IMR-90 (cell line): ENCODE data around the gene RB1. TPM values are rescaled to one million over a fixed set of nuclear protein-coding genes. Genes with fewer than 3 reads are reported as not detected.

Experiments
- ATAC-seq: fragments of 200-7000 bp; cut with Tn5 transposase; 2 replicates; pipeline ENCODE4 v1.9.1; 2020; ENCODE audit warnings: low read depth, mild to moderate bottlenecking, moderate library complexity
- BruUV-seq: library from RNA; stranded (reverse); fragments of 400-500 nt; replicated peaks from 2 replicates; lab custom pipeline; 2021; lab: Mats Ljungman, UMichigan
- CTCF ChIA-PET: fragments of 300-600 bp; formaldehyde crosslinking; extraction: SDS; loops from one replicate; lab custom pipeline; 2021; ENCODE audit warnings: antibody characterized with exemption; lab: Yijun Ruan, JAX
- POLR2A ChIA-PET: fragments of 300-600 bp; sonication (Branson Sonifier 250); formaldehyde crosslinking; loops from one replicate; lab custom pipeline; 2022; ENCODE audit warnings: antibody characterized with exemption; ENCODE audit not compliant: unreplicated experiment; lab: Charles Lee
- DNase-seq: peaks from one replicate; pipeline ENCODE4 v3.0.0; 2013
- H2AFZ ChIP-seq: replicated peaks from 2 replicates; pipeline ENCODE3; 2013; ENCODE audit warnings: low read length, mild to moderate bottlenecking; ENCODE audit not compliant: poor library complexity
- H2AK5ac ChIP-seq: 2 replicates; pipeline ENCODE4 v1.6.1; 2013; ENCODE audit warnings: low read depth, low read length, inconsistent platforms
- H2AK9ac ChIP-seq: replicated peaks from 2 replicates; pipeline ENCODE3; 2013; ENCODE audit warnings: mild to moderate bottlenecking, low read depth, low read length, moderate library complexity; ENCODE audit not compliant: poor library complexity
- H2BK120ac ChIP-seq: 2 replicates; pipeline ENCODE4 v1.6.1; 2013; ENCODE audit warnings: low read depth, low read length, inconsistent platforms
- H2BK15ac ChIP-seq: 3 replicates; pipeline ENCODE4 v1.6.1; 2013; ENCODE audit warnings: low read depth, low read length, inconsistent platforms
- H2BK20ac ChIP-seq: 2 replicates; pipeline ENCODE4 v1.6.1; 2013; ENCODE audit warnings: low read depth, mild to moderate bottlenecking, inconsistent platforms, low read length, moderate library complexity
- H2BK5ac ChIP-seq: 2 replicates; pipeline ENCODE4 v1.6.1; 2013; ENCODE audit warnings: mild to moderate bottlenecking, low read depth, low read length, inconsistent platforms; ENCODE audit not compliant: poor library complexity, severe bottlenecking
- H3K14ac ChIP-seq: replicated peaks from 2 replicates; pipeline ENCODE4 v1.6.1; 2013; ENCODE audit warnings: low read depth, low read length, inconsistent platforms
- H3K18ac ChIP-seq: 2 replicates; pipeline ENCODE4 v1.6.1; 2013; ENCODE audit warnings: low read depth, low read length, control low read depth
- H3K23ac ChIP-seq: 2 replicates; pipeline ENCODE4 v1.6.1; 2013; ENCODE audit warnings: low read depth, low read length, inconsistent platforms
- H3K27ac ChIP-seq: 2 replicates; pipeline ENCODE4 v1.5.1; 2013; ENCODE audit warnings: mild to moderate bottlenecking, control low read depth, low read length; ENCODE audit not compliant: insufficient read depth
- H3K27me3 ChIP-seq: 2 replicates; pipeline ENCODE4 v1.6.1; 2013; ENCODE audit warnings: low read length; ENCODE audit not compliant: control insufficient read depth, insufficient read depth
- H3K36me3 ChIP-seq: 2 replicates; pipeline ENCODE4 v1.6.1; 2013; ENCODE audit warnings: low read length, mixed read lengths; ENCODE audit not compliant: control insufficient read depth, insufficient read depth
- H3K4ac ChIP-seq: 2 replicates; pipeline ENCODE4 v1.6.1; 2013; ENCODE audit warnings: low read depth, low read length, inconsistent platforms
- H3K4me1 ChIP-seq: 2 replicates; pipeline ENCODE4 v1.6.1; 2013; ENCODE audit warnings: low read length, mixed read lengths; ENCODE audit not compliant: control insufficient read depth, insufficient read depth
- H3K4me2 ChIP-seq: 2 replicates; pipeline ENCODE4 v1.6.1; 2013; ENCODE audit warnings: low read depth, mild to moderate bottlenecking, control low read depth, low read length, moderate library complexity
- H3K4me3 ChIP-seq: 2 replicates; pipeline ENCODE4 v1.5.1; 2013; ENCODE audit warnings: low read depth, mild to moderate bottlenecking, control low read depth, low read length, moderate library complexity; ENCODE audit not compliant: insufficient read depth
- H3K56ac ChIP-seq: 2 replicates; pipeline ENCODE4 v1.6.1; 2013; ENCODE audit warnings: low read length, inconsistent platforms; ENCODE audit not compliant: insufficient read depth; ENCODE audit errors: extremely low read depth
- H3K79me1 ChIP-seq, 2 experiments: 2 replicates each; pipeline ENCODE4 v1.6.1; 2013; ENCODE audit warnings: low read length in 2 of 2, inconsistent platforms in 1 of 2, low read depth in 1 of 2
- H3K9ac ChIP-seq: 2 replicates; pipeline ENCODE4 v1.6.1; 2013; ENCODE audit warnings: low read depth, low read length, control low read depth
- H3K9me1 ChIP-seq: 2 replicates; pipeline ENCODE4 v1.6.1; 2013; ENCODE audit warnings: low read length, inconsistent platforms; ENCODE audit not compliant: insufficient read depth
- H3K9me3 ChIP-seq: 2 replicates; pipeline ENCODE4 v1.6.1; 2013; ENCODE audit warnings: low read length; ENCODE audit not compliant: control insufficient read depth, insufficient read depth
- H4K20me1 ChIP-seq: 2 replicates; pipeline ENCODE4 v1.6.1; 2013; ENCODE audit warnings: low read length, inconsistent platforms; ENCODE audit not compliant: insufficient read depth
- H4K5ac ChIP-seq: 2 replicates; pipeline ENCODE4 v1.6.1; 2013; ENCODE audit warnings: mild to moderate bottlenecking, low read depth, low read length, control low read depth
- H4K8ac ChIP-seq, 2 experiments: 2 replicates each; pipeline ENCODE4 v1.6.1; 2013; ENCODE audit warnings: low read depth in 2 of 2, low read length in 2 of 2, control low read depth in 1 of 2, inconsistent platforms in 1 of 2
- H4K91ac ChIP-seq: 2 replicates; pipeline ENCODE4 v1.6.1; 2013; ENCODE audit warnings: low read depth, low read length, inconsistent platforms; ENCODE audit not compliant: insufficient read depth
- MAFK ChIP-seq: IDR thresholded peaks from 2 replicates; pipeline ENCODE4 v1.6.1; 2012; ENCODE audit warnings: low read depth, low read length, improper control_type of control experiment
- MXI1 ChIP-seq: IDR thresholded peaks from 2 replicates; pipeline ENCODE4 v1.6.1; 2012; ENCODE audit warnings: low read depth, mild to moderate bottlenecking, low read length, moderate library complexity, borderline replicate concordance
- SMC3 ChIP-seq: fragments of 150-350 bp; IDR thresholded peaks from 2 replicates; pipeline ENCODE4 v1.6.1; 2016; ENCODE audit warnings: low read depth, mild to moderate bottlenecking, antibody characterized with exemption, low read length, moderate library complexity
- USF2 ChIP-seq: fragments of 150-350 bp; IDR thresholded peaks from 2 replicates; pipeline ENCODE4 v1.6.1; 2017; ENCODE audit warnings: mild to moderate bottlenecking, antibody characterized with exemption, low read length, low read depth
- WGBS, 2 experiments: methylation state at CpG; one replicate each; pipeline versions ENCODE4 v1.1.5 to v1.1.7; 2013; ENCODE audit warnings: missing lambda C conversion rate in 2 of 2; ENCODE audit not compliant: insufficient read length in 1 of 2; ENCODE audit errors: extremely low coverage in 2 of 2; 5-methylcytosine and 5-hydroxymethylcytosine counted together
- dilution Hi-C: fragments of 300-500 bp; cut with HindIII; formaldehyde crosslinking; loops from one replicate; pipeline ENCODE4 v1.14.3; 2018; ENCODE audit warnings: low sequenced_read_pairs; ENCODE audit not compliant: unreplicated experiment
- in situ Hi-C: fragments of 300-500 bp; cut with MboI; formaldehyde crosslinking; loops from 3 replicates; pipeline ENCODE4 v1.14.3; 2019; ENCODE audit warnings: low sequenced_read_pairs, inconsistent platforms, mixed read lengths
- intact Hi-C: fragments of 100-400 bp; cut with micrococcal nuclease; formaldehyde crosslinking; loops from 2 replicates; pipeline ENCODE4 v1.10.0; 2022
- polyA plus RNA-seq, 3 experiments: library from polyadenylated mRNA; depleted of rRNA; stranded (reverse); fragments of >200 nt; gene quantifications; 2 replicates each; pipeline ENCODE4 v1.2.3, GENCODE V29; 2012; ENCODE audit warnings: low replicate concordance in 1 of 3
- total RNA-seq: library from RNA; depleted of rRNA; stranded (reverse); fragments of >200 nt; gene quantifications from 2 replicates; pipeline ENCODE4 v1.2.3, GENCODE V29; 2012

RB1 gene
- total and polyA plus RNA-seq, 2 of the 4 experiments (the other 2 are of a cell fraction) = 11.4 to 15.4 TPM

GRCh38 chr13:48255090-48255489, 48.5 kb upstream of the RB1 start:
- ATAC-seq (no peak), DNase-seq (no peak)
- in situ Hi-C loops (no loop called here), dilution Hi-C loops (no loop called here), intact Hi-C loops (no loop called here)
- no CpG with 5 or more reads among the region's 13 CpGs for WGBS, 2 experiments
- Histone ChIP-seq H3K36me3 (peaks cover 18% of the 10 kb centered on the region), H3K4ac (no peak overlapping the region), H2AK5ac (no peak overlapping the region), H3K4me1 (peaks cover 4% of the 10 kb centered on the region; the same call in 1 of the 2 replicates), H3K27ac (no peak overlapping the region), H3K56ac (no peak overlapping the region), H3K27me3 (no peaks in the 10 kb centered on the region), H3K79me1 (peaks cover 21 to 22% of the 10 kb centered on the region in 2 experiments), H3K4me3 (no peak overlapping the region), H4K8ac (no peak overlapping the region), H3K14ac (no peak overlapping the region), H4K20me1 (peaks cover 5% of the 10 kb centered on the region), H2BK15ac (no peak overlapping the region), H3K23ac (no peak overlapping the region), H2AFZ (no peak overlapping the region), H2AK9ac (no peak overlapping the region), H4K91ac (no peak overlapping the region), H4K5ac (no peak overlapping the region), H3K9me1 (peaks cover 3% of the 10 kb centered on the region; the same call in 1 of the 2 replicates), H2BK120ac (no peak overlapping the region), H2BK20ac (no peak overlapping the region), H3K9me3 (no peaks in the 10 kb centered on the region), H3K4me2 (no peak overlapping the region), H3K9ac (no peak overlapping the region), H3K18ac (no peak overlapping the region), H2BK5ac (no peak overlapping the region)
- TF ChIP-seq MAFK = no peak
- TF ChIP-seq SMC3 = no peak
- no peak for TF ChIP-seq USF2
- no peak for TF ChIP-seq MXI1
- CTCF ChIA-PET = interaction anchor here (0.6 kb wide), 1 partner anchor 753 kb away, joined by 3 read pairs; no protein-coding TSS in a partner anchor
- POLR2A ChIA-PET = no interaction called here
- BruUV-seq = no TSS peak
